ENCODE data around the gene DDX27. TPM values are rescaled to one million over a fixed set of nuclear protein-coding genes. Genes with fewer than 3 reads are reported as not detected.

The DDX27 gene
- total RNA-seq, 4 donors from 2014 or later: 19.8 to 35.7 (median 30.8) TPM

DNA sequence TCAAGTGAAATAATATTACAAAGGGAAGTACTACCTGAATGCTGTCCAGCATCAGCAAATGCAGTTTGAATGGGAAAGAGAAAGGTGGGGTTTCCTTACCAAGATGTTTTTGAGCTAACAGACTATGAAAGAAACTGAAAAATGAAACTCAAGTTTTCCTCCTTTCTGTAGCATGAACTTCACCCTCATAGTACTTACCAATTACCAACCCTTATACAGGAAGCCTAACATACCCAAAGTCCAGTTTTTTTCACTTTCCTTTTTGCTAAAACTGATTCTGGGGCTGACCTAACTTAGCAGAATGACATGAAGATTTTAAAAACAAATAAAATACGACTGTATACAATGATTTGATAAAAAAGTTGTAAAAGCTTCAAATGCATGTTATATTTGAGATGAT is 53.4 kb downstream of the DDX27 start:
- Histone ChIP-seq H3K27ac (no peak overlapping the region), H3K27me3 (no peaks in the 10 kb centered on the region), H3K36me3 (peaks cover 0 to 77% (median 5%) of the 10 kb centered on the region in 3 donors), H3K4me1 (peaks cover 14 to 85% (median 30%) of the 10 kb centered on the region in 3 donors), H3K9me3 (no peaks in the 10 kb centered on the region), H3K4me3 (no peak overlapping the region)
- no peak for DNase-seq
- intact Hi-C loops (cut with DNase I): no loop called here
- 70 to 74% methylated on average over 1 of the region's 1 CpG for WGBS, 2 donors
- no peak for TF ChIP-seq POLR2A (IDR thresholded peaks at IDR 0.05)
- TF ChIP-seq, protein P1, sequence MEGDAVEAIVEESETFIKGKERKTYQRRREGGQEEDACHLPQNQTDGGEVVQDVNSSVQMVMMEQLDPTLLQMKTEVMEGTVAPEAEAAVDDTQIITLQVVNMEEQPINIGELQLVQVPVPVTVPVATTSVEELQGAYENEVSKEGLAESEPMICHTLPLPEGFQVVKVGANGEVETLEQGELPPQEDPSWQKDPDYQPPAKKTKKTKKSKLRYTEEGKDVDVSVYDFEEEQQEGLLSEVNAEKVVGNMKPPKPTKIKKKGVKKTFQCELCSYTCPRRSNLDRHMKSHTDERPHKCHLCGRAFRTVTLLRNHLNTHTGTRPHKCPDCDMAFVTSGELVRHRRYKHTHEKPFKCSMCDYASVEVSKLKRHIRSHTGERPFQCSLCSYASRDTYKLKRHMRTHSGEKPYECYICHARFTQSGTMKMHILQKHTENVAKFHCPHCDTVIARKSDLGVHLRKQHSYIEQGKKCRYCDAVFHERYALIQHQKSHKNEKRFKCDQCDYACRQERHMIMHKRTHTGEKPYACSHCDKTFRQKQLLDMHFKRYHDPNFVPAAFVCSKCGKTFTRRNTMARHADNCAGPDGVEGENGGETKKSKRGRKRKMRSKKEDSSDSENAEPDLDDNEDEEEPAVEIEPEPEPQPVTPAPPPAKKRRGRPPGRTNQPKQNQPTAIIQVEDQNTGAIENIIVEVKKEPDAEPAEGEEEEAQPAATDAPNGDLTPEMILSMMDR (IDR thresholded peaks at IDR 0.05): no peak

GRCh38 chr20:49273696-49274277 is 54.6 kb downstream of the DDX27 start:
- intact Hi-C loops (cut with DNase I): no loop called here
- TF ChIP-seq, protein P1 (IDR thresholded peaks at IDR 0.05): no peak
- no peak for TF ChIP-seq POLR2A (IDR thresholded peaks at IDR 0.05)
- Histone ChIP-seq H3K9me3 (no peaks in the 10 kb centered on the region), H3K27ac (no peak overlapping the region), H3K36me3 (peaks cover 0 to 66% (median 5%) of the 10 kb centered on the region in 3 donors), H3K4me3 (no peak overlapping the region), H3K4me1 (peaks cover 13 to 73% (median 29%) of the 10 kb centered on the region in 3 donors), H3K27me3 (no peaks in the 10 kb centered on the region)
- 78 to 91% methylated on average over 7 to 8 of the region's 8 CpGs for WGBS, 2 donors
- DNase-seq: no peak

DNA sequence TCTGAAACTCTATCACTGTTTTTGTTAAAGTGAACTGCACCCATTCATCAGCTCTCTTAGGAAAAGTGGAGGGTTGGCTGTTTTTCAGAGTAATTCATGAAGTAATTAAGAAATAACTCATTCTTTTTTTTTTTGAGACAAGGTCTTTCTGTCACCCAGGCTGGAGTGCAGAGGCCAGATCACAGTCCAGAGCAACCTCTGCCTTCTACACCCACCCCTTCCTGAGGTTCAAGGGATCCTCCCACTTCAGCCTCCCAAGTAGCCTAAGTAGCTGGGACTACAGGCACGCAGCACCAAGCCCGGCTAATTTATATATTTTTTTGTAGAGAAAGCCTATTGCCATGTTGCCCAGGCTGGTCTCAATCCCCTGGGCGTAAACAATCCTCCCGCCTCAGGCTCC is 56.0 kb downstream of the DDX27 start:
- TF ChIP-seq POLR2A (IDR thresholded peaks at IDR 0.05): no peak
- TF ChIP-seq, protein P1 (IDR thresholded peaks at IDR 0.05): no peak
- Histone ChIP-seq H3K4me1 (peaks cover 11 to 72% (median 26%) of the 10 kb centered on the region in 3 donors), H3K27ac (no peak overlapping the region), H3K36me3 (peaks cover 1 to 62% (median 5%) of the 10 kb centered on the region in 3 donors), H3K27me3 (no peaks in the 10 kb centered on the region), H3K9me3 (peaks cover 0 to 5% (median 0%) of the 10 kb centered on the region in 3 donors), H3K4me3 (no peak overlapping the region)
- 80 to 87% methylated on average over 4 of the region's 4 CpGs for WGBS, 2 donors
- DNase-seq: no peak
- intact Hi-C loops (cut with DNase I): no loop called here

- WGBS, 2 donors: 32 to 41% methylated on average over 2 of the region's 2 CpGs
- TF ChIP-seq, protein P1 (IDR thresholded peaks at IDR 0.05): no peak
- TF ChIP-seq POLR2A (IDR thresholded peaks at IDR 0.05): no peak
- intact Hi-C loops (cut with DNase I): no loop called here
- Histone ChIP-seq H3K4me3 (peak overlapping the region in 1 of 4 donors; percentile 94), H3K4me1 (peaks cover 11 to 72% (median 28%) of the 10 kb centered on the region in 3 donors), H3K9me3 (peaks cover 0 to 9% (median 4%) of the 10 kb centered on the region in 3 donors), H3K27ac (peak overlapping the region in 3 of 4 donors; percentile 75 to 99 (median 95)), H3K27me3 (no peaks in the 10 kb centered on the region), H3K36me3 (peaks cover 5 to 62% (median 9%) of the 10 kb centered on the region in 3 donors)
- no peak for DNase-seq
These were observed 56.4 kb downstream of the DDX27 start for GRCh38 chr20:49275636-49276035.

DNA sequence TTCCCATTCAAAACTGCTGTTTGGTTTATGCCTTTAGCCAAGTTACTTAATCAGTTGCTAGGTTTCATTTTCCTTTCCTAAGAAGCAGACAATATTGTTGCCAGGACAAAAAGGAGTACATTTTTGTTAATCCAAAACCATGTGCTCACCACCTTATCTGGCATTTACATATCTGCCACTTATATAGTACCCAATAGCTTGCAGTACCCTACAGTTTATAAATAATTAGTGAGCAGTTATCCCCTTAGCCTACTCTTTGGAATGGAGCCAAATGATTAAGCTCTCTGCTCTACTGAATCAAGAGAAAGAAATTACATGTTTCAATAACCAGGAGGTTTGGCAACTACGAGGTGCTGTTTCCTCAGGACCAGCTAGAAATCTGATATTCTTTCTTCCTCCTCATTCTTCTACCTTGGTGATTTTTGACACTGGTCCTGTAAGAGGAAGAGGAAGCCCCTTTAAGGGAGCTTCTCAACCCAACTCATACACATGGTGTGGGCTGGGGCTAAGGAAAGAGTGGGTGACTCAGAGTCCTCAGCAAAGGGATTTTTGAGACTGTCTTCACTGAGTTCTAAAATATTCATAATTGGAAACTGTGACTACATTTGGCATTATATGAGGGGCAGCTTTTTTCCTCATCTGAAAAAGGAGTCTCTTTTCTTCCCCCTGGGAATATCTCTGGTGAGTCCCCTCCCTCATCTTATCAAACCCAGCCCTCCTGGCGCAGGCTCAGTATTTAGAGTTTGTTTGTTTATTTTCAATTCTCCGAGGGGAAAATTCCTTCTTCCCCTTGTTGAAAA is 57.1 kb downstream of the DDX27 start:
- 0 to 3% methylated on average over 3 of the region's 3 CpGs for WGBS, 2 donors
- H3K4me1 ChIP-seq: peaks cover 11 to 75% (median 34%) of the 10 kb centered on the region in 3 donors

More for the DNA sequence above, 57.1 kb downstream of the DDX27 start:
- TF ChIP-seq, protein P1 (IDR thresholded peaks at IDR 0.05): no peak
- TF ChIP-seq POLR2A (IDR thresholded peaks at IDR 0.05): no peak
- H3K9me3 ChIP-seq: peaks cover 0 to 16% (median 10%) of the 10 kb centered on the region in 3 donors
- peak overlapping the region; percentile 86 to 97 (median 92) for H3K4me3 ChIP-seq
- no peaks in the 10 kb centered on the region for H3K27me3 ChIP-seq
- no peak for DNase-seq
- peak overlapping the region; percentile 75 to 99 (median 95) for H3K27ac ChIP-seq
- peaks cover 13 to 62% (median 16%) of the 10 kb centered on the region in 3 donors for H3K36me3 ChIP-seq
- intact Hi-C loops (cut with DNase I): no loop called here

Data from esophagus squamous epithelium (tissue), 5 donors.